IgD-negative memory B cell (primary cell): ENCODE results near the gene LPCAT3. TPM values are rescaled to one million over a fixed set of nuclear protein-coding genes. Genes with fewer than 3 reads are reported as not detected.

Source experiments
- H3K27ac Mint-ChIP-seq, 3 donors: one replicate each; pipeline ENCODE4 v1.8.0; 2020 to 2022; ENCODE audit warnings: mild to moderate bottlenecking in 3 of 3, mixed read lengths in 3 of 3, moderate library complexity in 1 of 3
- H3K27me3 Mint-ChIP-seq: one replicate; pipeline ENCODE4 v1.8.0; 2021; ENCODE audit warnings: mixed read lengths
- H3K36me3 Mint-ChIP-seq: one replicate; pipeline ENCODE4 v1.8.0; 2020; ENCODE audit warnings: mild to moderate bottlenecking, mixed read lengths
- H3K4me1 Mint-ChIP-seq, 3 donors: one replicate each; pipeline ENCODE4 v1.8.0; 2020 to 2022; ENCODE audit warnings: mixed read lengths in 3 of 3, mild to moderate bottlenecking in 1 of 3
- H3K4me3 Mint-ChIP-seq, 4 donors: one replicate each; pipeline ENCODE4 v1.8.0; 2020 to 2022; ENCODE audit warnings: mild to moderate bottlenecking in 4 of 4, mixed read lengths in 4 of 4, moderate library complexity in 3 of 4
- H3K9me3 Mint-ChIP-seq, 3 donors: one replicate each; pipeline ENCODE4 v1.8.0; 2020 to 2021; ENCODE audit warnings: mixed read lengths in 3 of 3, mild to moderate bottlenecking in 1 of 3
- polyA plus RNA-seq: library from polyadenylated mRNA; unstranded; fragments of 300-500 nt; fragmentation: Illumina TruSeq; gene quantifications from one replicate; pipeline ENCODE4 v1.2.3, GENCODE V29; 2021

LPCAT3 gene
- polyA plus RNA-seq, 1 donor from 2014 or later: 11.6 TPM

- Mint-ChIP-seq H3K9me3 (no peaks in the 10 kb centered on the region), H3K36me3 (peaks cover 3% of the 10 kb centered on the region), H3K4me1 (peaks cover 32 to 38% (median 34%) of the 10 kb centered on the region in 3 donors), H3K27me3 (no peaks in the 10 kb centered on the region), H3K27ac (peak overlapping the region in 1 of 3 donors; percentile 14), H3K4me3 (peak overlapping the region in 2 of 4 donors; percentile 31 to 37)
Observed at GRCh38 chr12:6967651-6968100, 50.6 kb downstream of the LPCAT3 start.

- Mint-ChIP-seq H3K27ac (peak overlapping the region in 1 of 3 donors; percentile 47), H3K27me3 (no peaks in the 10 kb centered on the region), H3K4me3 (peak overlapping the region in 1 of 4 donors; percentile 70), H3K36me3 (peaks cover 3% of the 10 kb centered on the region), H3K9me3 (no peaks in the 10 kb centered on the region), H3K4me1 (peaks cover 32 to 43% (median 32%) of the 10 kb centered on the region in 3 donors)
Observed at GRCh38 chr12:6966351-6966750, 51.9 kb downstream of the LPCAT3 start.

- Mint-ChIP-seq H3K27ac (peak overlapping the region in 1 of 3 donors; percentile 70), H3K9me3 (no peaks in the 10 kb centered on the region), H3K36me3 (peaks cover 1% of the 10 kb centered on the region), H3K4me1 (peaks cover 32 to 46% (median 34%) of the 10 kb centered on the region in 3 donors), H3K4me3 (peak overlapping the region in 1 of 4 donors; percentile 66), H3K27me3 (no peaks in the 10 kb centered on the region)
Observed at GRCh38 chr12:6965714-6966113, 52.6 kb downstream of the LPCAT3 start.

- Mint-ChIP-seq H3K4me3 (peak overlapping the region in 1 of 4 donors; percentile 66), H3K36me3 (peaks cover 1% of the 10 kb centered on the region)
Observed at GRCh38 chr12:6965026-6965661, 53.1 kb downstream of the LPCAT3 start.

GRCh38 chr12:6964605-6965025 is 53.7 kb downstream of the LPCAT3 start:
- H3K36me3 Mint-ChIP-seq: peaks cover 1% of the 10 kb centered on the region
- H3K27me3 Mint-ChIP-seq: no peaks in the 10 kb centered on the region
- H3K27ac Mint-ChIP-seq: peak overlapping the region; percentile 70 to 90 (median 72)
- no peaks in the 10 kb centered on the region for H3K9me3 Mint-ChIP-seq
- peak overlapping the region in 1 of 4 donors; percentile 66 for H3K4me3 Mint-ChIP-seq
- H3K4me1 Mint-ChIP-seq: peaks cover 29 to 48% (median 39%) of the 10 kb centered on the region in 3 donors

More at GRCh38 chr12:6965026-6965661, 53.1 kb downstream of the LPCAT3 start:
- H3K9me3 Mint-ChIP-seq: no peaks in the 10 kb centered on the region
- peak overlapping the region; percentile 70 to 90 (median 72) for H3K27ac Mint-ChIP-seq
- no peaks in the 10 kb centered on the region for H3K27me3 Mint-ChIP-seq
- H3K4me1 Mint-ChIP-seq: peaks cover 29 to 48% (median 39%) of the 10 kb centered on the region in 3 donors

GRCh38 chr12:6963791-6964413 is 54.4 kb downstream of the LPCAT3 start:
- no peaks in the 10 kb centered on the region for H3K27me3 Mint-ChIP-seq
- H3K4me3 Mint-ChIP-seq: peak overlapping the region in 1 of 4 donors; percentile 66
- H3K9me3 Mint-ChIP-seq: no peaks in the 10 kb centered on the region
- H3K27ac Mint-ChIP-seq: peak overlapping the region in 2 of 3 donors; percentile 53 to 70
- H3K36me3 Mint-ChIP-seq: peaks cover 4% of the 10 kb centered on the region
- peaks cover 30 to 49% (median 41%) of the 10 kb centered on the region in 3 donors for H3K4me1 Mint-ChIP-seq

GRCh38 chr12:6963016-6963731 is 55.1 kb downstream of the LPCAT3 start:
- H3K27me3 Mint-ChIP-seq: no peaks in the 10 kb centered on the region
- no peaks in the 10 kb centered on the region for H3K9me3 Mint-ChIP-seq
- peak overlapping the region in 1 of 4 donors; percentile 58 for H3K4me3 Mint-ChIP-seq
- H3K27ac Mint-ChIP-seq: peak overlapping the region in 2 of 3 donors; percentile 39 to 95
- H3K36me3 Mint-ChIP-seq: peaks cover 4% of the 10 kb centered on the region
- peaks cover 36 to 51% (median 44%) of the 10 kb centered on the region in 3 donors for H3K4me1 Mint-ChIP-seq

GRCh38 chr12:6962285-6963015 is 55.8 kb downstream of the LPCAT3 start:
- H3K4me1 Mint-ChIP-seq: peaks cover 38 to 57% (median 51%) of the 10 kb centered on the region in 3 donors
- peaks cover 4% of the 10 kb centered on the region for H3K36me3 Mint-ChIP-seq
- peak overlapping the region; percentile 93 to 99 (median 95) for H3K27ac Mint-ChIP-seq
- H3K9me3 Mint-ChIP-seq: no peaks in the 10 kb centered on the region
- no peaks in the 10 kb centered on the region for H3K27me3 Mint-ChIP-seq
- peak overlapping the region in 3 of 4 donors; percentile 46 to 95 (median 86) for H3K4me3 Mint-ChIP-seq

- Mint-ChIP-seq H3K9me3 (no peaks in the 10 kb centered on the region), H3K4me1 (peaks cover 43 to 58% (median 56%) of the 10 kb centered on the region in 3 donors), H3K4me3 (peak overlapping the region; percentile 46 to 95 (median 86)), H3K36me3 (peaks cover 9% of the 10 kb centered on the region), H3K27ac (peak overlapping the region; percentile 93 to 99 (median 95)), H3K27me3 (no peaks in the 10 kb centered on the region)
Observed at GRCh38 chr12:6961695-6962284, 56.5 kb downstream of the LPCAT3 start.

GRCh38 chr12:6961278-6961694 is 57.0 kb downstream of the LPCAT3 start:
- peak overlapping the region; percentile 44 to 95 (median 86) for H3K4me3 Mint-ChIP-seq
- peaks cover 48 to 63% (median 61%) of the 10 kb centered on the region in 3 donors for H3K4me1 Mint-ChIP-seq
- H3K9me3 Mint-ChIP-seq: no peaks in the 10 kb centered on the region
- no peaks in the 10 kb centered on the region for H3K27me3 Mint-ChIP-seq
- peak overlapping the region; percentile 93 to 99 (median 95) for H3K27ac Mint-ChIP-seq
- peaks cover 12% of the 10 kb centered on the region for H3K36me3 Mint-ChIP-seq

- Mint-ChIP-seq H3K9me3 (no peaks in the 10 kb centered on the region), H3K4me1 (peaks cover 48 to 67% (median 67%) of the 10 kb centered on the region in 3 donors), H3K27ac (peak overlapping the region; percentile 93 to 99 (median 95)), H3K27me3 (no peaks in the 10 kb centered on the region), H3K4me3 (peak overlapping the region; percentile 76 to 95 (median 86)), H3K36me3 (peaks cover 12% of the 10 kb centered on the region)
Observed at GRCh38 chr12:6960593-6961277, 57.5 kb downstream of the LPCAT3 start.

GRCh38 chr12:6959805-6960592 is 58.3 kb downstream of the LPCAT3 start:
- Mint-ChIP-seq H3K27me3 (no peaks in the 10 kb centered on the region), H3K4me3 (peak overlapping the region; percentile 76 to 95 (median 88)), H3K4me1 (peaks cover 44 to 70% (median 69%) of the 10 kb centered on the region in 3 donors), H3K36me3 (peaks cover 15% of the 10 kb centered on the region), H3K27ac (peak overlapping the region; percentile 94 to 99 (median 95)), H3K9me3 (no peaks in the 10 kb centered on the region)
